ENCODE results near the gene CSNK1G2.

Gene CSNK1G2

DNA sequence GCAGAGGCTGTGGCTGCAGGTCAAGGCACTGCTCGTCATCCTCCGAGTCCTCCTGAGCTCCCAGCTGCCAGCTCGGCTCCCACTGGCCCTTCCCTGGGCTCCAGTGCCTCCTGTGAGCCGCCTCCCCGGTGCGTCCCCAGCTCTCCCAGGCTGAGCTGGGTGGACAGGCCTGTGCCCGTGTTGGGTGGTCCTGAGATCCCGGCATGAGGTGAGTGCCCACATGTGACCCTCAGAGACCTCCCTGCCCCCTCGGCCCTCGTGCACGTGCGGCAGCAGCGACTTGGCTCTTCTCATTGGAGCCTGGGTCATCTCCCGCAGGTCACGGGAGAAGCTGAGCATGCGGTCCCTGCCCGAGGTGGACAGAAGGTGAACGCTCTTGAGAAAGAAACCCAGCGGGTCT, 20.3 kb upstream of the CSNK1G2 start:
- no peak for DNase-seq

DNA sequence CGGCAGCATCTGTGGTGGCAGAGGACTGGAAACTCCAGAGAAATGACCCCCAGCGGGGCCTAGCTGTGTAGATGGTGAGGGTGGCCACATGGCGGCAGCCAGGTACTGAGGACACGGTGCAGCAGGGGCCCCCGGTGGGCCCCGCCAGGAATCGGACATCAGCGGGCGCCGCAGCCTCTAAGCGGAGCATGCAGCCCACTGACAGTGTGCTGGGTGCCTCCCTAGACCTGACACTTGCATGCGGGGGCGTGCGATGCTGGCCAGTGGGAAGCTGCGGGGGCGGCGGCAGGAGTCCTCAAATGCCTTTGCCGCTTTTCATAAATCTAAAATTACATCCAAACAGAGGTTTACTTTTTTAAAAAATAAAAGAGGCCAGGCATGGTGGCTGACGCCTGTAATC, 19.6 kb upstream of the CSNK1G2 start:
- no peak for DNase-seq

DNA sequence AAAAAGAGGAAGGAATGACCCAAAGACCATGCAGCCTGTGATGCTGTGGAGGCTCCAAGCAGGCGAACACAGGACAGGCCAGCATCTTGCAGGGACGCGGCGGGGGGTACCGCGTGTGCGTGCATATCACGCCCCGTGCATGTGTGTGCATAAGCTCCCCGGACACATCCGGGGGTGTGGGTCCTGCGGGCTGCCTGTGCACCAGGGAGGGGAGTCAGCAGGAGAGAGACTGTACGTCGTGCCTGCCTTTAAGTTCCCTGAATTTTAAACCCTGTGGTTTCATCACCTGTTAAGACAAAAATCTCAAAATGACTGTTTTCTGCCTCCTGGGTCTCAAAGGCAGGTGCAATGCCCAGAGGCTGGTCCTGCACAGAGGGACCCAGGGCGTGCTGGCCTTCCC, 19.1 kb upstream of the CSNK1G2 start:
- no peak for DNase-seq

DNA sequence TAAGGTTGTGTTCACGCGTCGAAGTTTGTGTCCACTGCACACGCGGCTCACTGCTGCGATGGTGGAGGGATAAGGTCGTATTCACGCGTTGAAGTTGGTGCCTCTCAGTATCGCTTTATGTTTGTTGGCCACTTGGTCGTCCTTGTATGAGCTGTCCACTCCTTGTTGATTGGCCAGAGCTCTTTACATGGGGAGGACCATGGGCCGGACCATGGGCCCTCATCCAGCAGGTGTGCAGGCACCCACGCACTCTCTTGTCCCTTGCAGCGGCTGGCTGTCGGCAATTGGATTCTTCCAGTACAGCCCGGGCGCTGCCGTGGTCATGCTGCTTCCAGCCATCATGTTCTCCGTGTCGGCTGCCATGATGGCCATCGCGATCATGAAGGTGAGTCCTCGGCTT, 18.2 kb upstream of the CSNK1G2 start:
- DNase-seq, result no peak

DNA sequence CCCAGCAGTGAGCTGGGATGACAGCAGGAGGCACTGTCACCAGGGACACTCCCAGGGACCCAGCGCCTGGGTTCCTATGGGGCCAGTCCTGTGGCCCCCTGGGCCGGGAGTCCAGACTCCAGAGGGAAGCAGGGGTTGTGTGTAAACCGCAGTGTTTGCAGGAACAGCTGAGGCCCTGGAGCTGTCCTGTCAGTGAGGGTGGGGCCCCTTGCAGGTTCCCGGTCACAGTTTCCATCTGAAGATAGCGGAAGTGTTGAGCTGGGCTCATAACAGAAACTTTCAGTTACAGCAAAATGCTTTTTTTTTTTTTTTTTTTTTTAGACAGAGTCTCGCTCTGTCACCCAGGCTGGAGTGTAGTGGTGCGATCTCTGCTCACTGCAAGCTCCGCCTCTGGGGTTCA, 17.7 kb upstream of the CSNK1G2 start:
- no peak for DNase-seq

DNA sequence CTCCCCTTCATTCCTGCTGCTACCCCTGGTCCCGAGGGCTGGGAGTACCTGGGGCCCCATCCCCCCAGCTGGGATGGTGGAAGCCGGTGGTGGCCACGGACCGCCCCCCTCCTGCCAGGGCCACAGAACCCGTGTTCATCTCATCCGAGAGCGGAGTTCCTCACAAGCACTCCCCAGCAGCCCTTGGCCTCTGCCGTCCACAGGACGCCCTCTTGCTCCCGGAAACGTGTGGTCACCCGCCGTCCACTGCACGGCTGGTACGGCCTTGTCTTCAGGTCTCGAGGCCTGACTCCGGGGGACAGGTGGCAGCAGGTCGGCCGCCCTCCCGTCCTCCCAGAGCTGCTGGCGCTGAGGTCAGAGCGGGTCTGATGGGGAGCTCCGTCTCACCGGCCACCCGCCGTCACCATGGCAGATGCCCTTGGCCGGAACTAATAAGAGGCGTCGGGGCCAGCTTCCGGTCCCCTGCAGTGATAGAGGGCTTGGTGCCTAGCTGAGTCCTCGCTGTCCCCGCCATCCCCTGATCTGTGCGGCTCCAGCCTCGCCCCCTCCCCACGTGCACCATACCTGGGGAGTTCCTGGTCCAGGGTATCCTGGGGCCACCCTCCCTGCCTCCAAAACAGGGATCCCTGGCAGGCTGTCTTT, 16.5 kb upstream of the CSNK1G2 start:
- DNase-seq, result no peak

DNA sequence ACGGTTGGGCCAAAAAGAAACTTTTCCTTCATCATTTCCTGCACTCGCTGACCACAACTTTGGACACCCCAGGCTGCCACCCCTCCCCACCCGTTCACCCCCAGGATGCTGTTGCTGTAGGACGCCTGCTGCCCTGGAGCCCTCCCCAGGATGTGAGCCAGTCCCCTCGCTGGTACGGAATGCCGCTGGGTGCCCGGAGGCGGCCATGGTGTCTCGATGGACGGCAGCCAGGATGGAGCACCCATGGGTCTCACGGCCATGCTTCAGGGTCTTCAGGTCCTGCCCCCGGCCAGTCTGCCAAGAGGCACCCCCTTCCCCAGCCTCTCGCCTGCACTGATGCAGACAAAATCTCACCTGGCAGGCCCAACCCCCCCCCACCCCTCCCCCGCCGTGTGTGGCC, 15.4 kb upstream of the CSNK1G2 start:
- no peak for DNase-seq

DNA sequence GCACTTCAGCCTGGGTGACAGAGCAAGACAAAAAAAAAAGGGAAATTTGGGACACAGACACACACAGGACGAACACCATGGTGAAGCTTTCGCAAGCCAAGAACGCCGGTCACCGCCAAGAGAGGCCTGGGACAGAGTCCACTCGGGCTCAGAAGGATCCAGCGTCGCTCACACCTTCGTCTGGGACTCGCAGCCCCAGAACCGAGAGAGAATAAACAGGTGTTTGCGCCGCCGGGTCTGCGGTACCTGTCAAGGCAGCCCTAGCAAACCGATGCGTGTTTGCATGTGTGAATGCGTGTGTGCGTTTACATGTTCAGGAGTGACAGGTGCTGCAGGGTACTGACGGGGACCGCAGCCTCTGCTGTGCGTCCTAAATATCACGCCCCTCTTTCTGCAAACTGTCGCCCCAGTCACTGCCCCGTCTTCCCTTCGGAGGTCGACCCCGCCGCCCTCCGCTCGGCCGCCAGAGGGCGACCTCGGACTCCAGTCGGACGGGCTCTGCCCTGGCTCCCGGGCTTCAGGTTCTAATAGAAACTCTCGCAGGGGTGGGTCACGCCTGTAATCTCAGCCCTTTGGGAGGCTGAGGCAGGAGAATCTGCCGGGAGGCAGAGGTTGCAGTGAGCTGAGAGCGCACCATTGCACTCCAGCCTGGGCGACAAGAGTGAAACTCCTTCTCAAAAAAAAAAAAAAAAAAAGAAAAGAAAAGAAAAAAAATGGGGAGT, 11.8 kb upstream of the CSNK1G2 start:
- DNase-seq, result peak; percentile 77

DNA sequence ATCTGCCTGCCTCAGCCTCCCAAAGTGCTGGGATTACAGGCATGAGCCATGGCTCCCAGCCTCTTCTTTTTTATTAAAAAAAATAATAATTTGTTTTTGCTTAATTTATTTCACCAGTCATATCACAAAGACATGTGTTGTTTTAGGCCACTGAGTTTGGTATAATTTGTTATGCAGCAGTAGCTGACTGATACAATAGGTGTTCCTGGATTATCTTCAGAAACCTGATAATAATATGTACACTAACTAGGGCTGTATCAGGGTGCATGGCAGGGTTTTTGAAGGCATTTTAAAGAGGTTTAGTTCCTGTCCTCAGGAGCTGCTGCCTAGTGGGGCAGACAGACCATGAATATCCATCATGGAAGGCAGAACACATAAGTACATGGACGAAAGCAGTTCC, 9.5 kb upstream of the CSNK1G2 start:
- no peak for DNase-seq

DNA sequence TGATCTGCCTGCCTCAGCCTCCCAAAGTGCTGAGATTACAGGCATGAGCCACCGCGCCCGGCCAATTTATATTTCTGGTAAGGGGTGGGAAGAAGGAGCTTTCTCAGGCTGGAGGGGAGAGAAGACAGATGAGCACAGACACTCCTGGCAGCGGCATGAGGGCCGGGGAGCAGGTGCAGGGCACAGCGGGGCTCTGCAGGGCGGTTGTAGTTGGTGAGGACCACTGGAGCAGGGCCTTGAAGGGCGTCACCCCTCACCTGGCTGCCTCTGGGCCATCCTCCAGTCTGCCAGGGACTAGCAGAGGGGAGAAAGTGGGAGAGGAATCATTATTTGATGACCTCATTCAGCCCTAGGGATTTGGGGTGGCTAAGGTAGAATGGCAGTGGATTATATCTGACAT, 8.6 kb upstream of the CSNK1G2 start:
- DNase-seq, result no peak

DNA sequence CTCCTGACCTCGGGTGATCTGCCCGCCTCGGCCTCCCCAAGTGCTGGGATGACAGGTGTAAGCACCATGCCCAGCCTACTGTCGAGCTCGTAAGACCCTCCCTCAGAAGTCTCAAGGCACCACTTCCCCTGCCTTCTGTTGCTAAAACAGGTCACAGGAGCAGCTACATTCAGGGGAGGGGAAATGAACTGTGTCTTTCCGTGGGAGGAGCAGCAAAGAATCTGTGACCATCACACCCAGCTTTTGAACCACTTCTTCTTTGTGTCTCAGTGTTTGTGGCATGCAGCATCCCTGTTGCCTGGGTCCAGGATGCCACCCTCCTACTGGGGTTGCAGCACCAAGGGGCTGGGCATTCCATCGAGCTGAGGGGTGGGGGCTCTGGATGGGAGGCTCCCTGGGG, 7.7 kb upstream of the CSNK1G2 start:
- DNase-seq, result no peak

DNA sequence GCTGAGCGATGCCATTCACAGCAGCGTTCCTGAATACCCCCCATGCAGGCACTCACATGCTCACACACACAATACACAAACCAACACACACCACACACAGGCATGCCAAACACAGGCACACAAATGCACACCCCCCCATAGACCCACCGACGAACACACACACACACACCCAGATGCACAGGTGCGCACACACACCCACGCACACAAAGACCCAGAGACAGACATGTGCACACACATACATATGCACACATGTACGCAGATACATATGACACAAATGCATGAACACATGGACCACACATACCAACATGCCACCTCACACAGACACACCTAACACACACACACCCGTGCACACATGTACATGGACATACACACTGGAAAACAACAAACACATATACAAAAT, 7.0 kb upstream of the CSNK1G2 start:
- DNase-seq, result no peak

DNA sequence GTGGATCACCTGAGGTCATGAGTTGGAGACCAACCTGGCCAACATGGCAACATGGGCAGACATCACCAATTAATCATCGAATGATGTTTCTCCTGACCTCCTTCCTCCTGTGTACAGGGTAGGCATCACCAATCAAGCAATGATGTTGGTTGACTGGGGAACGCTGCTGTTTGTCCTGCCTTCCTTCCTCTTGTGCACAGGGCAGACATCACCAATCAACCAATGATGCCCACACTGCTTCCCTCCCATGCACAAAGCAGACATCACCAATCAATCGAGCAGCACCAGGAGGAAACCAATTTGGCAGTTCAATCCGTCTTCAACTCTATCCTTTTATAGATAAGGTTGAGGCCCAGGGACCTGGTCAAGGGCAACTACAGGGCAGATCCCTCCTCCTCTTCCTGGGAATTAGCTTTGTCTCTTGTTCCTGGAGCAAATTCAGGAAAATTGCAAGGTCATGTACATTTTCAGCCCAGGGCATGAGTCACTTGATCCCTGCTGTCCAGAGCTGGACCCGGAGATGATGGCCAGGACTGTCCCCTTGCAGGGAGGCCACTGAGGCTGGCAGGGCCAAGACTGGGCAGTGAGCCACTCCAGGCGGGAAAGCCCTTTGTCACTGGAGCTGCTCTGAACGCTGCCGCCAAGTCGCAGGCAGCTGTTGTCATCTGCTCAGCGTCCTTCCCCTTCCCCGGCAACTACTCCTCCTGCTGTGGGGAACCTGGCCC, 5.3 kb upstream of the CSNK1G2 start:
- DNase-seq, result peak; percentile 56

DNA sequence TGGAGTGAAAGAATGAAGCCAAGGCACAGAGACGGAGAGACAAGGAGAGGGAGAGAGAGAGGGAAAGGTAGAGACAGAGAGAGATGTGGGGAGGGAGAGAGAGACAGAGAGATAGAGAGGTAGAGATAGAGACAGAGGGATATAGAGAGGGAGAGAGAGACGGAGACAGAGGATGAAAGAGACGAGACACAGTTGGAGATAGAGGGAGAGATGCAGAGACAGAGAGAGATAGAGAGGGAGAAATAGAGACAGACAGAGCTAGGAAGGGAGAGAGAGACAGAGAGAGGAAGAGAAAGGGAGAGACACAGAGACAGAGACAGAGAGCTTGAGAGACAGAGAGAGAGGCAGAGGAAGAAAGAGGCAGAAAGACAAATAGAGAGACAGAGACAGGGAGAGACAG, 4.5 kb upstream of the CSNK1G2 start:
- no peak for DNase-seq

DNA sequence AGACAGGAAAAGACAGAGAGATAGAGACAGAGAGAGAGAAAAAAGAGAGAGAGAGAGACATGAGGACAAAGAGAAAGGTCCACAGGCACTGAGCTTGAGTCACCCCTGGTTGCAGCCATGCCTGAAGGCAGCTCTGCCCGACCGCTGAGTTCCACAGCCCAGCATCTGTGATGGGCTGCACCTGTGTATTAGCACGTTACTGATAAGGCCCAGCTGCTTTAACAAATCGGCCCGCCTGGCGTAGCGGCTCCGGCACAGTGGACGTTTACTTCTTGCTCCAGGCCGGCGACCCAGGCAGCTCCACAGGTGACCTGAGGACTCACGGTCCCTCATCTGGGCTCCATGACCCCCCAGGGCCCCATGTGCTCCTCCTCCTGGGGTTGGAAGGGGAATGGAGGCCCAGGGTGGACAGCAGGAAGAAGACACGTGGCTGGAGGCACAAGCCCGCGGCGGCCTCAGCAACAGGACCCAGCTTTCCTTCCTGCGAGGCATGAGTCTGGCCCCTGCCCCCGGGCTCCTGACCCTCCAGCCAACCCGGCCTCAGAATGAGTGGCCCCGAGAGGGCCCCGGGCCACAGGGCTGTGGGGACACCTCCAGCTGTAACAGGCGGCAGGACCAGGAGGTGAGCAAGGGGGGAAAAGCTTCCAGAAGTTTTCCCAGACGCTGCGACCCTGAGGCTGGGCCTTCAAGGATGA, 3.9 kb upstream of the CSNK1G2 start:
- DNase-seq, result no peak

DNA sequence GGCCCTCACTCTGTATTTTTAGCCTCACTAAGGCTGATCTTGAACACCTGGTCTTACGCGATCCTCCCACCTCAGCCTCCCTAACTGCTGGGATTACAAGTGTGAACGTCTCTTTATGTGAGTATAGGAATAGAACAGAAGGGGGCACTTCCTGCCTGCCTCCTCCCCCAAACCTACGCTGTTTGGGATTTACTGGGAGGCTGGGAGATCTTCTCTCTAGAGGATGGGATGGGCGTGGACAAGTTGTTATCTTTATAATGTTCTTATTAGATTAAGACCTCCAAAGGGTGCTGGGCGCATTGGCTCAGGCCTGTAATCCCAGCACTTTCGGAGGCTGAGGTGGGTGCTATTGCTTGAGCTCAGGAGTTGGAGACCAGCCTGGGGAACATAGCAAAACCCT, 2.9 kb upstream of the CSNK1G2 start:
- DNase-seq, result no peak

DNA sequence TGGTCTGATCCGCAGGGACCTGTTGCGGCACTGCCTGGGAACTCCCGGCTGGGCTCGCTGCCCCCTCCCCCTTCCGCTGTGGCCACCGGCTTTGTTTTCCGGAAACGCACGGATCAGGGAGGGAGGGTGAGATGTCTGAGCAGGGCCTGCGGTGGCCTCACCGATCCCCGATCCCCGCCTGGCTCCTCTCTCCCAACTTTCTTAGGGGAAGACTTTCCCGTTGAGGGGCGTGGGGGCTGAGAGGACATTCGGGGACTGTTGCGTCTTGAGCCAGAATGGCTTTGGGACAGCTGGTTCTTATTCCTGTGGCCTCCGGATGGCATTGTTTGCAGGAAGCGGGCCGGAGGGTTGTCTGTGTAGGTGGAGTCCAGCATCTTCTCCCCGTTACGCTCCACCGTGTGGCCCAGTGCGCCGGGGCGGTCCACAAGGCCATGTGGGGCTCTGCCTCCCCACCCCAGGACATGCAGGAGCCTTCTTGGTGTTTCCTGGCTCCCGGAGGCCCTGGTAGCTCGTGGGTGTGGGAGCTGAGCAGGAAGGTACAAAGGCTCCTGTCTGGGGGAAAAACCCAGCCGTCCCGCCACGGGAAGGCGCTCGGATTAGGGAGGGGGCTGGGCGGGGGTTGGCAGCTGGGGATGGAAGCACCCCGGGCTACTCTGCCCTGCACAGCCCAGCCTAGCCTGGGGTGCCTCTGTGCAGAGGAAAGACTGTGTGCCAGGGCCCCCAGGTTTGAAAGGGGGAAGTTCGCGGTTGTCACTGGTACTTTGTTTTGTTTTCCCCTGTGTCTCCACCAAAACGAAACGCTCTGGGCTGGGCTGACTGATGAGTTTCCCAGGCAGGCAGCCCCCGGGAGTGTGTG, 1.3 kb downstream of the CSNK1G2 start:
- DNase-seq, result peak; percentile 74

DNA sequence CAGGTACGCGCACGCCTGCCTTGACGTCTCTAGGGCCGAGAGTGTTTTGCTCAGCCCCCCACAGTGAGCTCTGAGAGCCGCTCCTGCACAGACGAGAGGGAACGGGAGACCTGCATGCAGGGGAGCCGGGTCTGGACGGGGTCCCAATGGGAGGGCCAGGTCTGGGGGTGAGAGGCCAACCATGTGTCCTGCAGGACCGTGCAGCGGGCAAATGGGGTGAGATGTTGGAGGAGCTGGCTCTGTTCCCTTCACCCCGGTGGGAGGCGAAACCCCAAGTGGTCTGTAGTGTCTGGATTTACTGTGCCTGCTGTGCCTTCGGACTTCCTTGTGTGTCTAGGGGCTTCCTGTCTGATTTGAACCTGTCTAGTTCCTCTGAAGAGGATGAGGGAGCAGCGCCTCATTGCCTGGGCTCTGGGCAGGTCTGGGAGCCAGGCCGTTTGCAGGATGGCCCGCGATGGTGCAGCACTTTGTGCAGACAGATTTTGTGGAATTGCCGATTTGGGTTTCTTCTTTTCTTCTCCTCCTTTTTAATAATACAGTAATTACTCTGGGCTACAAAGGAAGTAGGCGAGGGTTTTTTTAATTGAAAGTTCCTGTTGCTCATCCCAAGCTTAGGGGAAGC, 2.1 kb downstream of the CSNK1G2 start:
- DNase-seq, result no peak

DNA sequence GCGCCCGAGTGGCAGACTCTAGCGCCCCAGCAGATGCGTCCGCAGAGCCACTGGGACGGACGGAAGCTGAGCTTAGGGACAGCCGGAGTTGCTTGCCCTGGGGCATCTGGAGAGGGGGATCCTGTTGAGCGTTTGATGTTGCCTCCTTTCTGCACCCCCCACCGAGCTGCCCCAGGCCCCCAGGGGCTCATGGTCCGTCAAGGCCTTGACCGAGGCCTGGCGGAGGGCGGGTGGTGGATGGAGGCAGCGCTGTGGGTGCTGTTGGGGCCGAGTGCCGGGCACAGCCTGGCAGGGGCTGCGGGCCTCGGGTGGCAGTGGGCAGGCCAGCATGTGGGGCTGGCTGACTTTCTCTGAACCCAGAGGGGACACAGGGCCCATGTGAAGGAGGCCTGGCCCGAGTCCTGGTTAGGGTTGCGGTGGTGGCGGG, 2.7 kb downstream of the CSNK1G2 start:
- no peak for DNase-seq

DNA sequence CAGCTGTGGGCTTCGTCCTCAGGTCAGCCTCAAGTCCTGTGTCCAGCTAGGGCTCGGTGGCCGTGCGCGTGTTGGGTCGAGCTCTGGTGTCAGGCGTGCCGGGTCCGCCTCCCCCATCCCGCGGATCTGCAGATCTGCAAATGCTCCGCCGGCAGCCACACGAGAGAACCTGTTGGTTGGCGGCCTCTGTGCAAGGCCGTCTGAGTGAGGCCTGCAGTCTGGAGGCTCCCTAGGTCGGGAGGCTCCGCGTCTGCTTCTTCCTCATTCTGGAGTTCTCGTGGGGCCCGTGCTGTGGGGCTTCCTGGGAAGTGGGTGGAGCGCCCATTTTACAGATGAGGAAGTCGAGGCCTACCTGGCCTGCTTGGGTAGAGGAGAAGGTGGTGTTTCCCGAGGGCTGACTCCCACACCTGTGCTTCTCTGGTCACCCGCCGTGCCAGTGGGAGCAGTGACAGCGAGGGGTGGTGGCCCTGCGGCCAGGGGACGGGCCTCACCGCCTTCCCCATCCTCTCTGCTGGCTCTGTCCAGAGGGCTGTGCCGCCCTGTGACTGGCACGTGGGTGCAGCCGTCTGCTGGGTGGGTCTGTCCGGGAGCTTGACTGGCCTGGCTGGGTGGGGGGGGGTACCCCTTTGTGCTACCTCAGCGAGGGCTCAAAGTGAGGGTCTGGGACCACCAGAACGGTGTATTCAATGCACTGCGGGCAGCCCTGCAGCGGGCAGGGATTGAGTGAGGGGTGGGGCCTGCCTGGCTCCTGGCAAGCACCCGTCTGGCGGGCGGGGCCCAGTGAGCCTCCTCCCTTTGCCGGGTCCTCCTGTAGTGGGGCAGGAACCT, 3.3 kb downstream of the CSNK1G2 start:
- DNase-seq, result no peak

DNA sequence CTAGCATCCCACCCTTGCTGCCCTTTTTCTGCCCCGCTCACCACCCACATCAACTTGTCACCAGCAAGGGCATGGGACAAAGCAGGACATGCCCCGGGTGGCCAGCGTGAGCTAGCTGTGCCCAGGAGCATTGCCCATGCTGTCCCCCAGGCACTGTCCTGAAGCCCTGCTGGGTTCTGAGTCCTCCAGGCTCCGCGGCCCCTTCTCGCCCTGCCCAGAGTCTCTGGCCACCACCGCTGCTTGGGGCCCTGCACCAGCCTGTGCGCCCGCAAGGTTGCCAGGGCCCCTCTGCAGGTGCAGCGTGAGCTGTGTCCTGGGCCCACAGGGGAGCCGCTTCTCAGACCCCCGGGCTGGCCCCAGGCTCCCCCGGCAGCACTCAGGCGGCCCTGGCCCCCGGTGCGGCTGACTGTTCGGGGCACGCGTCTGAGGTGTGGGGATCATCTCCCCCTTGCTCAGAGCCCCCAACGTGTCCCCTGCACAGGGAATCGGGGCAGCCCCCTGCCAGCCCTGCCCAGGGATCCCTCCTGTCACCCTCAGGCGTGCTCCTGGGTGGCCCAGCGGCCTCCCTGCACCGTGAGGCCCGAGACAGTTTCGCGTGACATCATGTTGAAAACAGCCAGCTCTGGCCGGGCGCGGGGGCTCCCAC, 4.1 kb downstream of the CSNK1G2 start:
- DNase-seq, result no peak

All from right hindlimb (tissue), 1 donor.